Stomach (tissue), 4 donors: ENCODE data around the gene TBX15.

ENCODE experiments used
- CTCF ChIP-seq, 7 experiments: fragments of 450-650 bp in 4 of 7; fragments of 200-600 bp in 3 of 7; sonication (generic) in 3 of 7; IDR thresholded peaks; one replicate each; pipeline ENCODE4 v1.5.1; 2016 to 2019; ENCODE audit warnings: antibody characterized with exemption in 7 of 7, control low read depth in 2 of 7, mild to moderate bottlenecking in 1 of 7
- EP300 ChIP-seq: sonication (generic); formaldehyde crosslinking; IDR thresholded peaks from one replicate; pipeline ENCODE4 v1.6.1; 2017; ENCODE audit warnings: antibody characterized with exemption
- POLR2A ChIP-seq, 4 donors: fragments of 450-650 bp; IDR thresholded peaks; one replicate each; pipeline ENCODE4 v1.6.1; 2016; ENCODE audit warnings: antibody characterized with exemption in 4 of 4, control low read depth in 2 of 4, mild to moderate bottlenecking in 1 of 4, moderate library complexity in 1 of 4
- POLR2AphosphoS5 ChIP-seq, 3 donors: sonication (generic); formaldehyde crosslinking; IDR thresholded peaks; one replicate each; pipeline ENCODE4 v1.6.1; 2016; ENCODE audit warnings: antibody characterized with exemption in 3 of 3

DNA sequence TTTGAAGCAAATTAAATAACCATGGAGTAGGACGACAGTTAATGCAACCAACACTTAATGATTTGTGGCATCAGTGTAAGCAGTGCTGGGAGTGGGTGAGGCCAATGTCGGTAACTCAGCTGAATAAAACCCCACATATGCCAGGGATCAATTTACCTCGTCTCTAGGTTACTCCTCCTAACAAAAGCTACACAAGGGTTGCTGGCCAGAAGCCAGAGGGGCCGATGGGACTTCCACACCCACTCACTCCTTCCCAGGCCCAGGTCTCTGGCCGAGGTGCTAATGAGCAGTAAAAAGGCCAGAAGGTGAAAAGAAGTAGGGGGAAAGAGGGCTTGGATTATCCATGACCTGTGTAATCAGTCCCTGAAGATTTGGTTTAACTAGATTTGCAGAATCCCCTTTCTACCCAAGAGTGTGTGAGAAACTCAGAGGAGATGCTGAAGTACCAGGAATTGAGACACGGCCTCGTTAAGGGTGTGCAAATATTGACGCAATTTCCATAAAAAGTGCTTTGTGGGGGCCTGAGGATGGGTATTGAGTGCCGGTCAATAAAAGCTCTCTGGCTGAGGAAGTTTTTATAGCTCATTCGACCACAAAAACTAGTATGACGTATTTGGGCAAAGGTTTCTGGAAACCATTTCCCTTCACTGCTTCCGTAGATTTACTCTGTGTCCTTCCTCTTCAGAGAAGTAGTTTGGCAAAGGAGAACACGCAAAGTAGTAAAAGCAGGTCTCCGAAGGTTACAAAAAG, 145.5 kb downstream of the TBX15 start:
- TF ChIP-seq CTCF (IDR thresholded peaks at IDR 0.05) (no peak), EP300 (no peak), POLR2AphosphoS5 (IDR thresholded peaks at IDR 0.05) (no peak), POLR2A (IDR thresholded peaks at IDR 0.05) (no peak)
